ENCODE data around the gene RALGAPA1.
"Not testable (repeated sequence)": the region's sequence is repeated elsewhere in the genome, so short reads cannot be mapped to it uniquely, and the experiment has no call there.

RALGAPA1 gene

GRCh38 chr14:35621996-35622395, 187.1 kb downstream of the RALGAPA1 start:
- not testable (repeated sequence) for DNase-seq (ENCODE audit: low spot score)

- DNase-seq (ENCODE audit: low spot score) = not testable (repeated sequence)
These were observed 189.1 kb downstream of the RALGAPA1 start for GRCh38 chr14:35619998-35620397.

- not testable (repeated sequence) for DNase-seq (ENCODE audit: low spot score)
These were observed 189.6 kb downstream of the RALGAPA1 start for GRCh38 chr14:35619461-35619860.

GRCh38 chr14:35617500-35617899, 191.6 kb downstream of the RALGAPA1 start:
- DNase-seq (ENCODE audit: low spot score) = no peak

- no peak for DNase-seq (ENCODE audit: low spot score)
These were observed 201.7 kb downstream of the RALGAPA1 start for GRCh38 chr14:35607380-35607779.

- no peak for DNase-seq (ENCODE audit: low spot score)
These were observed 208.8 kb downstream of the RALGAPA1 start for GRCh38 chr14:35600253-35600652.

- DNase-seq (ENCODE audit: low spot score) = no peak
These were observed 214.5 kb downstream of the RALGAPA1 start for GRCh38 chr14:35594616-35595015.

GRCh38 chr14:35587373-35587772, 221.7 kb downstream of the RALGAPA1 start:
- not testable (repeated sequence) for DNase-seq (ENCODE audit: low spot score)

GRCh38 chr14:35578639-35579038, 230.5 kb downstream of the RALGAPA1 start:
- DNase-seq (ENCODE audit: low spot score) = no peak

- DNase-seq (ENCODE audit: low spot score) = no peak
These were observed 231.0 kb downstream of the RALGAPA1 start for GRCh38 chr14:35578135-35578534.

GRCh38 chr14:35576856-35577255, 232.2 kb downstream of the RALGAPA1 start:
- no peak for DNase-seq (ENCODE audit: low spot score)

GRCh38 chr14:35576260-35576659, 232.8 kb downstream of the RALGAPA1 start:
- DNase-seq (ENCODE audit: low spot score) = no peak

GRCh38 chr14:35573911-35574310, 235.2 kb downstream of the RALGAPA1 start:
- DNase-seq (ENCODE audit: low spot score) = no peak

- no peak for DNase-seq (ENCODE audit: low spot score)
These were observed 237.5 kb downstream of the RALGAPA1 start for GRCh38 chr14:35571598-35571997.

GRCh38 chr14:35565871-35566464, 243.1 kb downstream of the RALGAPA1 start:
- no peak for DNase-seq (ENCODE audit: low spot score)

GRCh38 chr14:35558680-35559079, 250.4 kb downstream of the RALGAPA1 start:
- DNase-seq (ENCODE audit: low spot score) = peak; percentile 56

GRCh38 chr14:35557221-35557747, 251.8 kb downstream of the RALGAPA1 start:
- DNase-seq (ENCODE audit: low spot score) = no peak

GRCh38 chr14:35556548-35556947, 252.5 kb downstream of the RALGAPA1 start:
- DNase-seq (ENCODE audit: low spot score) = no peak

GRCh38 chr14:35553808-35554207, 255.3 kb downstream of the RALGAPA1 start:
- DNase-seq (ENCODE audit: low spot score) = no peak

GRCh38 chr14:35551081-35551480, 258.0 kb downstream of the RALGAPA1 start:
- DNase-seq (ENCODE audit: low spot score) = no peak

- no peak for DNase-seq (ENCODE audit: low spot score)
These were observed 259.5 kb downstream of the RALGAPA1 start for GRCh38 chr14:35549551-35549950.

GRCh38 chr14:35543006-35543405, 266.1 kb downstream of the RALGAPA1 start:
- no peak for DNase-seq (ENCODE audit: low spot score)

- DNase-seq (ENCODE audit: low spot score) = no peak
These were observed 269.1 kb downstream of the RALGAPA1 start for GRCh38 chr14:35539969-35540368.

GRCh38 chr14:35535483-35536112, 273.5 kb downstream of the RALGAPA1 start:
- DNase-seq (ENCODE audit: low spot score) = no peak

All from COLO829 (cell line).